ENCODE data around the gene ADAMTS16.

Gene ADAMTS16

GRCh38 chr5:5183933-5184332 lies 43.8 kb downstream of the ADAMTS16 start:
- no peak for DNase-seq (ENCODE audit: low spot score)
- Histone ChIP-seq H3K4me3 (no peak overlapping the region), H3K27ac (no peak overlapping the region)
- no peak for TF ChIP-seq CTCF (IDR thresholded peaks at IDR 0.05)

- Histone ChIP-seq H3K27ac (no peak overlapping the region), H3K4me3 (no peak overlapping the region)
- TF ChIP-seq CTCF (IDR thresholded peaks at IDR 0.05), result no peak
- no peak for DNase-seq (ENCODE audit: low spot score)
Measured at GRCh38 chr5:5188376-5189050, 48.4 kb downstream of the ADAMTS16 start.

GRCh38 chr5:5189051-5189430 lies 48.9 kb downstream of the ADAMTS16 start:
- no peak for DNase-seq (ENCODE audit: low spot score)
- TF ChIP-seq CTCF (IDR thresholded peaks at IDR 0.05), result no peak
- no peak overlapping the region for H3K27ac ChIP-seq
- H3K4me3 ChIP-seq, result no peak overlapping the region

GRCh38 chr5:5191906-5192305 lies 51.8 kb downstream of the ADAMTS16 start:
- DNase-seq (ENCODE audit: low spot score), result no peak
- H3K4me3 ChIP-seq, result no peak overlapping the region
- TF ChIP-seq CTCF (IDR thresholded peaks at IDR 0.05), result no peak
- H3K27ac ChIP-seq, result no peak overlapping the region

GRCh38 chr5:5192681-5193080 lies 52.6 kb downstream of the ADAMTS16 start:
- no peak for TF ChIP-seq CTCF (IDR thresholded peaks at IDR 0.05)
- no peak overlapping the region for H3K27ac ChIP-seq
- H3K4me3 ChIP-seq, result no peak overlapping the region
- DNase-seq (ENCODE audit: low spot score), result no peak

- DNase-seq (ENCODE audit: low spot score), result no peak
- Histone ChIP-seq H3K4me3 (no peak overlapping the region), H3K27ac (no peak overlapping the region)
- no peak for TF ChIP-seq CTCF (IDR thresholded peaks at IDR 0.05)
Measured at GRCh38 chr5:5195128-5195918, 55.2 kb downstream of the ADAMTS16 start.

GRCh38 chr5:5198135-5198534 lies 58.0 kb downstream of the ADAMTS16 start:
- Histone ChIP-seq H3K27ac (no peak overlapping the region), H3K4me3 (no peak overlapping the region)
- no peak for TF ChIP-seq CTCF (IDR thresholded peaks at IDR 0.05)

More at GRCh38 chr5:5198135-5198534, 58.0 kb downstream of the ADAMTS16 start:
- no peak for DNase-seq (ENCODE audit: low spot score)

Data from coronary artery (tissue), 2 donors.